Measurements from ENCODE around the gene USP13.

- TF ChIP-seq MAX (IDR thresholded peaks at IDR 0.05), result no peak
- no peak for TF ChIP-seq POLR2A (IDR thresholded peaks at IDR 0.05; ENCODE audit: borderline replicate concordance, extremely low read depth, insufficient read depth, insufficient read length)
Measured at GRCh38 chr3:179809639-179810038, 156.8 kb downstream of the USP13 start.

All from HCT116 (cell line).